AG09309 (cell line): ENCODE measurements around the gene SLC4A11.
"Not testable (repeated sequence)": the region's sequence is repeated elsewhere in the genome, so short reads cannot be mapped to it uniquely, and the experiment has no call there.

Experiments used
- DNase-seq: peaks from one replicate; pipeline ENCODE4 v3.0.0-alpha.2; 2010; ENCODE audit warnings: low read depth
- H3K4me3 ChIP-seq: 2 replicates; pipeline ENCODE4 v1.5.1; 2011; ENCODE audit warnings: mild to moderate bottlenecking, low read depth, low read length, moderate library complexity; ENCODE audit not compliant: control insufficient read depth
- TF ChIP-seq, protein P1 (sequence below): IDR thresholded peaks from 2 replicates; pipeline ENCODE4 v1.5.1; 2011; ENCODE audit warnings: mild to moderate bottlenecking, low read depth, low read length, inconsistent platforms; ENCODE audit not compliant: insufficient read depth, control insufficient read depth; ENCODE audit errors: missing control alignments

SLC4A11 gene

DNA sequence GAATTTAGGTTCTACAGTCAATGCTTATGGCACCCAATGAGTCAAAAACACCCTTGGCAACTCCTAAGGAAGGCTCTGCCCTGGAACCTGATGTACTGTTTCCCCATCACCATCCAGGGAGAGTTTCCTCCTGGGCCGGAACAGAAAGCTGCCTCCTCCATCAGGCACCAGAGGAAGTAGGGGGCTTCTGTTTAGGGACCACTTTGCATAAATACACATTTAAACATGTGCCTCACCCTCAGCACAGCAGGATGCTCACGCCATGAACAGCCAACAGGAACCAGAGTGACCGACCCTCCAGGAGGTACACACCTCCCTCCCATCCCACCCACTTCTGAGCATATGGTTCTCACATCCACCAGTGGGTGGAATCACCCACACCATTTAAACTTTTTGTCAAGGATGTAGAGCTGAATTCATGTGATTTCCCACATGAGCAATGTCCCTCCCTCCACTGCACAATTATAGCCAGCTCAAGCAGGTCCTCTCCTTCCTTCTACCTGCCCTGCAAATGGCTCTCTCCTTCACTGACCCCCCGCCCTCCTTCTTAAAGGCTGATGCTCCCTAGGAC, 49.3 kb downstream of the SLC4A11 start:
- DNase-seq, result no peak
- TF ChIP-seq, protein P1, sequence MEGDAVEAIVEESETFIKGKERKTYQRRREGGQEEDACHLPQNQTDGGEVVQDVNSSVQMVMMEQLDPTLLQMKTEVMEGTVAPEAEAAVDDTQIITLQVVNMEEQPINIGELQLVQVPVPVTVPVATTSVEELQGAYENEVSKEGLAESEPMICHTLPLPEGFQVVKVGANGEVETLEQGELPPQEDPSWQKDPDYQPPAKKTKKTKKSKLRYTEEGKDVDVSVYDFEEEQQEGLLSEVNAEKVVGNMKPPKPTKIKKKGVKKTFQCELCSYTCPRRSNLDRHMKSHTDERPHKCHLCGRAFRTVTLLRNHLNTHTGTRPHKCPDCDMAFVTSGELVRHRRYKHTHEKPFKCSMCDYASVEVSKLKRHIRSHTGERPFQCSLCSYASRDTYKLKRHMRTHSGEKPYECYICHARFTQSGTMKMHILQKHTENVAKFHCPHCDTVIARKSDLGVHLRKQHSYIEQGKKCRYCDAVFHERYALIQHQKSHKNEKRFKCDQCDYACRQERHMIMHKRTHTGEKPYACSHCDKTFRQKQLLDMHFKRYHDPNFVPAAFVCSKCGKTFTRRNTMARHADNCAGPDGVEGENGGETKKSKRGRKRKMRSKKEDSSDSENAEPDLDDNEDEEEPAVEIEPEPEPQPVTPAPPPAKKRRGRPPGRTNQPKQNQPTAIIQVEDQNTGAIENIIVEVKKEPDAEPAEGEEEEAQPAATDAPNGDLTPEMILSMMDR, result no peak

DNA sequence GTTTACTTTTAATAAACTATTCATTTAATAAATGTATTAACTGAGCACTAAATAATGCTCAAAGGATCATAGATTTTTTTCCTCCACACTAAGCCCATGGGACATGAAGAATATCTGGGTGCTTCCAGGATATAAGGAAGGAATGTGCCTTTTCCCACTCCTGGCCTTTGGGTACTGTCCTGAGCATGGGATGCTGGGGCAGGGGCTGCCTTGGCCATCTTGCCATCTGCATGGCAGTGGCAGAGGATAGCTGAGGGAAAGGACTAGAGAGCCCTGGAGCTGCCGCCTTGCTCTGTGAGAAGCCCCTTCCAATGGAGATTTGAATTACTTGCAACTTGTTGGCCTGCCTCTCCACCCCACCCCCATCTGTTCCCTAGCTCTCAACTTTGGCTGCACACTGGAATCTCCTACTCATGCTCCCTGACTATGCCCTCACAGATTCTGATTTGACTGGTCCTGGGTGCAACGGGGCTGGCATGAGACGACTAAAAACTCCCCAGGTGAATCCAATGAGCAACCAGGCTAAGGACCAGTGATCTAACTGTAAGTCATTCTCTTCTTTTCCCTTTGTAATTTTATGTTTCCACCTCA, 50.1 kb downstream of the SLC4A11 start:
- H3K4me3 ChIP-seq, result no peak overlapping the region
- TF ChIP-seq, protein P1, result no peak
- no peak for DNase-seq

More for the DNA sequence above, 49.3 kb downstream of the SLC4A11 start:
- no peak overlapping the region for H3K4me3 ChIP-seq

DNA sequence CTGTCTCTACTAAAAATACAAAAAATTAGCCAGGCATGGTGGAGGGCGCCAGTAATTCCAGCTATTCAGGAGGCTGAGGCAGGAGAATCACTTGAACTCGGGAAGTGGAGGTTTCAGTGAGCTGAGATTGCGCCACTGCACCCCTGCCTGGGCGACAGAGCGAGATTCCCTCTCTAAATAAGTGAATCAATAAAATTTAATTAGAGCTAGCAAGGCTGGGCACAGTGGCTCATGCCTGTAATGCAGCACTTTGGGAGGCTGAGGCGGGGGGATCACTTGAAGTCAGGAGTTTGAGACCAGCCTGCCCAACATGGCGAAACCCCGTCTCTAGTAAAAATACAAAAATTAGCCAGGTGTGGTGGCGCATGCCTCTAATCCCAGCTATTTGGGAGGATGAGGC, 51.1 kb downstream of the SLC4A11 start:
- not testable (repeated sequence) for H3K4me3 ChIP-seq, DNase-seq

DNA sequence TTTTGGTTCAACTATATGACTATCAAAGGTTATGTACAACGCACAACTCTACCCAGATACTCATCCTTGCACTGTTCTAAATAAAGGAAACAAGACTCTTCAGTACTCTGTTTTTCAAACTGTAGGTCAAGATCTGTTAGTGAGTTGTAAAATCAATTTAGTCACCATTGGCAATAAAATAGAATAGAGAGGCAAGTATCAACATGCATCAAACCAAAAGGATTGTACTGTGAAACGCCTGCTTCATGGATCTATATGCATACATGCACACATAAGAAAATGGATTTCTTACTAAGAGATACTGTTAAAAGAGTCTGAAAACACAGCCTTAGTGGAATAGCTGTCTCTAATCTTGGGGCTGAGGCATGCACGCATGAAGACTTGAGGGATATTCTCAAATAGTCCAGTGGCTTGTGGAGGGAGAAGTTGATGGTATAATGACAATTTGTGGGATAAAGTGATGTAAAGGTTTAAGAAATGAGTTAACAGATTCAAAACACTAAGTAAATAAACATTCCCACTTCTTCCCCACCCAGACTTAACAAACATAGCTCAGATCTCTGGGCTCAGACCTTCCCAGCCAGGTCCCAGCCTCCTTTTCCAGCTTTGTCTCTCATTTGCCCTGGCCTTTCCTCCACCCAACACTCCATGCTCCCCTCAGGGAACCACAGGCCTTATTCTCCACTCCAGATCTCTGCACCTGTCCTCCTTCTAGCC, 54.9 kb downstream of the SLC4A11 start:
- DNase-seq, result no peak
- TF ChIP-seq, protein P1, result no peak
- no peak overlapping the region for H3K4me3 ChIP-seq

DNA sequence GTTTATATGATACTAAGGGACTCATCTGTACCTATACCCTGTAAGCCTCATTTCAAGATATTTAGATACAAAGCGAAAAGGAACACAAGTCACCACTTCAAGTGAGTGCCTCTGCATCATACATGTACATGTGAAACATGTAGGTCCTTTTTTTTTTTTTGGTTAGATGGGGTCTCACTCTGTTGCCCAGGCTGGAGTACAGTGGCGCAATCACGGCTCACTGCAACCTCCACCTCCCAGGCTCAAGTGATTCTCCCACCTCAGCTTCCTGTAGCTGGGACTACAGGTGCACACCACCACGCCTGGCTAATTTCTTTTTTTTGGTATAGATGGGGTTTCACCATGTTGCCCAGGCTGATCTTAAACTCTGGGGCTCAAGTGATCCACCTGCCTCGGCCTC, 56.6 kb downstream of the SLC4A11 start:
- H3K4me3 ChIP-seq, DNase-seq: not testable (repeated sequence)

DNA sequence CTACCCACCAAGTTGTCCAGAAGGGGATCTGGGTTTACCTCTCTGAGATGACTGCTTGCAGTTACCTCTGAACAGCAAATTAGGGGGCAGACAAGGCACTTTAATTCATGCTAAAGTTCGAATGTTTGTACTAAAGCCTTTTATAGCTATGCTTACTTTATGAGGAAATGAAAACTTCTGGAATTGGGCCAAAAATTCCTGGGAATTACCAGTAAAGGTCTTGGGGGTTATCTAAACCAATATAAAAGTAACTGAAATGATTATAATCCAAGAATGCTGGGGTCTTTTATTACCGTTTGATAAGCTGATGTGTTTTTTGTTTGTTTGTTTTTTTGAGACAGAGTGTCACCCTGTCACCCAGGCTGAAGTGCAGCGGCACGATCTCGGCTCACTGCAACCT, 57.7 kb downstream of the SLC4A11 start:
- TF ChIP-seq, protein P1, result no peak
- DNase-seq, result no peak
- H3K4me3 ChIP-seq, result no peak overlapping the region

DNA sequence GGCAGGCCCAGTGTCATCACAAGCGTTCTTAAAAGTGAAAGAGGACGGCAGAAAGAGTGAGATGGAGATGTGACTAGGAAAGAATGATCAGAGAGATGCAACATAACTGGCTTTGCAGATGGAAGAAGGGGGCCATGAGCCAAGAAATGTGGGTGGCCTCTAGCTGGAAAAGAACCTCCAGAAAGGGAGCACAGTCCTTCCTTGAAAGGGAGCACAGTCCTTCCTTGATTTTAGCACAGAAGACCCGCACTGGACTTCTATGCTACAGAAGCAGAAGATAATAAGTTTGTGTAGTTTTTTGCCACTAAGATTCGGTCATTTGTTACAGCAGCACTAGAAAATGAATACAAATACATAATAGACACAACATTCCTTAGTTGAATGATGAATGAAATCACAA, 58.7 kb downstream of the SLC4A11 start:
- no peak overlapping the region for H3K4me3 ChIP-seq
- no peak for DNase-seq
- TF ChIP-seq, protein P1, result no peak
